HCT116 (cell line): ENCODE results near the gene PCDH9. TPM values are rescaled to one million over a fixed set of nuclear protein-coding genes. Genes with fewer than 3 reads are reported as not detected.

Experiments used
- ATAC-seq: fragments of 200-7000 bp; cut with Tn5 transposase; 2 replicates; pipeline ENCODE4 v1.9.1; 2020; ENCODE audit warnings: mild to moderate bottlenecking, moderate library complexity
- BruUV-seq: library from RNA; stranded (reverse); fragments of 400-500 nt; replicated peaks from 2 replicates; lab custom pipeline; 2021; lab: Mats Ljungman, UMichigan
- CTCF ChIA-PET: fragments of 300-600 bp; sonication (Branson Sonifier 250); formaldehyde crosslinking; loops from one replicate; lab custom pipeline; 2021; ENCODE audit warnings: antibody characterized with exemption; lab: Charles Lee
- POLR2A ChIA-PET: fragments of 300-600, 350-600 bp; sonication (Branson Sonifier 250); formaldehyde crosslinking; loops from one replicate; lab custom pipeline; 2021; ENCODE audit warnings: antibody characterized with exemption; lab: Charles Lee
- RAD21 ChIA-PET, 2 experiments: fragments of 300-600 bp; sonication (Branson Sonifier 250); formaldehyde crosslinking; loops; one replicate each; lab custom pipeline; 2023; ENCODE audit warnings: low total read pairs in 2 of 2; ENCODE audit not compliant: uncharacterized antibody in 2 of 2, unreplicated experiment in 2 of 2, low non-redundant PET in 1 of 2; lab: Charles Lee
- DNase-seq: peaks from one replicate; pipeline ENCODE4 v3.0.0-alpha.2; 2010; ENCODE audit warnings: low read depth, low spot score
- H2AFZ ChIP-seq: fragments of 200-600 bp; shearing (Covaris generic), sonication (generic); 2 replicates; pipeline ENCODE4 v1.6.1; 2017; ENCODE audit warnings: low read depth, mixed run types, mixed read lengths, antibody characterized with exemption, low read length; ENCODE audit not compliant: poor library complexity, severe bottlenecking
- H3K27ac ChIP-seq: 2 replicates; pipeline ENCODE4 v1.5.1; 2012; ENCODE audit warnings: low read depth, low read length
- H3K27me3 ChIP-seq: fragments of 200-600 bp; sonication (generic); 2 replicates; pipeline ENCODE4 v1.6.1; 2016; ENCODE audit warnings: mixed run types, low read length, mixed read lengths; ENCODE audit not compliant: insufficient read depth
- H3K36me3 ChIP-seq, 2 experiments: fragments of 200-500 bp in 1 of 2; fragments of 200-600 bp in 1 of 2; sonication (Bioruptor generic) in 1 of 2; sonication (generic) in 1 of 2; 2 replicates each; pipeline versions ENCODE4 v1.5.1 to v1.6.1; 2014 to 2016; ENCODE audit warnings: low read length in 2 of 2, inconsistent platforms in 1 of 2, mixed read lengths in 1 of 2, mixed run types in 1 of 2; ENCODE audit not compliant: insufficient read depth in 2 of 2, control insufficient read depth in 1 of 2
- H3K4me1 ChIP-seq, 2 experiments: fragments of 200-600 bp in 1 of 2; sonication (generic) in 1 of 2; 2 replicates each; pipeline versions ENCODE4 v1.5.1 to v1.6.1; 2012 to 2017; ENCODE audit warnings: low read length in 2 of 2, inconsistent platforms in 1 of 2, mild to moderate bottlenecking in 1 of 2, mixed read lengths in 1 of 2, mixed run types in 1 of 2, moderate library complexity in 1 of 2; ENCODE audit not compliant: insufficient read depth in 2 of 2, control insufficient read depth in 1 of 2
- H3K4me2 ChIP-seq: fragments of 200-600 bp; sonication (generic); 2 replicates; pipeline ENCODE4 v1.6.1; 2017; ENCODE audit warnings: mixed run types, low read length, mixed read lengths
- H3K4me3 ChIP-seq, 2 experiments: fragments of 200-600 bp in 1 of 2; sonication (generic) in 1 of 2; replicated peaks in 1 of 2; 2 replicates each; pipeline ENCODE4 v1.5.1; 2011 to 2016; ENCODE audit warnings: low read length in 2 of 2, control low read depth in 1 of 2, low read depth in 1 of 2, mild to moderate bottlenecking in 1 of 2, mixed read lengths in 1 of 2, mixed run types in 1 of 2
- H3K79me2 ChIP-seq: fragments of 200-600 bp; sonication (generic); 2 replicates; pipeline ENCODE4 v1.6.1; 2017; ENCODE audit warnings: mild to moderate bottlenecking, mixed run types, low read length, moderate library complexity, mixed read lengths; ENCODE audit not compliant: insufficient read depth
- H3K9ac ChIP-seq: fragments of 200-600 bp; sonication (generic); 2 replicates; pipeline ENCODE4 v1.6.1; 2016; ENCODE audit warnings: low read length, mixed read lengths
- H3K9me2 ChIP-seq: fragments of 200-600 bp; sonication (generic), shearing (Covaris generic); 2 replicates; pipeline ENCODE4 v1.6.1; 2017; ENCODE audit warnings: mixed run types, mild to moderate bottlenecking, moderate library complexity; ENCODE audit not compliant: insufficient read depth
- H3K9me3 ChIP-seq, 2 experiments: fragments of 200-500 bp in 1 of 2; fragments of 200-600 bp in 1 of 2; sonication (Bioruptor generic) in 1 of 2; sonication (generic) in 1 of 2; 2 replicates each; pipeline ENCODE4 v1.6.1; 2014 to 2017; ENCODE audit warnings: low read length in 2 of 2, mixed read lengths in 2 of 2, inconsistent platforms in 1 of 2, low read depth in 1 of 2, mild to moderate bottlenecking in 1 of 2, mixed run types in 1 of 2, moderate library complexity in 1 of 2; ENCODE audit not compliant: control insufficient read depth in 1 of 2, insufficient read depth in 1 of 2
- H4K20me1 ChIP-seq: fragments of 200-600 bp; sonication (generic), shearing (Covaris generic); 2 replicates; pipeline ENCODE4 v1.6.1; 2017; ENCODE audit warnings: mixed run types, mild to moderate bottlenecking, moderate library complexity; ENCODE audit not compliant: insufficient read depth
- CBX3 ChIP-seq: IDR thresholded peaks from 2 replicates; pipeline ENCODE4 v1.6.1; 2012; ENCODE audit warnings: low read depth
- ELF1 ChIP-seq: IDR thresholded peaks from 2 replicates; pipeline ENCODE4 v1.6.1; 2012; ENCODE audit warnings: low read depth, borderline replicate concordance
- EZH2phosphoT487 ChIP-seq: fragments of 200-600 bp; IDR thresholded peaks from 2 replicates; pipeline ENCODE4 v1.6.1; 2018; ENCODE audit warnings: antibody characterized with exemption, borderline replicate concordance
- FOSL1 ChIP-seq: IDR thresholded peaks from 2 replicates; pipeline ENCODE4 v1.6.1; 2012; ENCODE audit warnings: low read depth
- JUND ChIP-seq: IDR thresholded peaks from 2 replicates; pipeline ENCODE4 v1.6.1; 2012
- RAD21 ChIP-seq: IDR thresholded peaks from 2 replicates; pipeline ENCODE4 v1.6.1; 2012; ENCODE audit warnings: low read depth, mild to moderate bottlenecking
- SIN3A ChIP-seq: IDR thresholded peaks from 2 replicates; pipeline ENCODE4 v1.6.1; 2012; ENCODE audit warnings: low read depth
- SP1 ChIP-seq: IDR thresholded peaks from 2 replicates; pipeline ENCODE4 v1.6.1; 2012; ENCODE audit warnings: low read depth
- SRF ChIP-seq: IDR thresholded peaks from 2 replicates; pipeline ENCODE4 v1.6.1; 2012; ENCODE audit warnings: low read depth
- TCF7L2 ChIP-seq: IDR thresholded peaks from 2 replicates; pipeline ENCODE4 v1.7.0; 2011; ENCODE audit warnings: borderline replicate concordance, inconsistent platforms; ENCODE audit not compliant: insufficient read depth, insufficient read length; ENCODE audit errors: extremely low read depth
- YY1 ChIP-seq: IDR thresholded peaks from 2 replicates; pipeline ENCODE4 v1.6.1; 2011; ENCODE audit warnings: low read length, low read depth, moderate library complexity, mild to moderate bottlenecking; ENCODE audit not compliant: insufficient replicate concordance; ENCODE audit errors: extremely low read depth
- ZFX ChIP-seq: fragments of 450-650 bp; IDR thresholded peaks from 2 replicates; pipeline ENCODE4 v1.6.1; 2017
- ZNF274 ChIP-seq: fragments of 200-500 bp; sonication (Bioruptor generic); IDR thresholded peaks from 2 replicates; pipeline ENCODE4 v1.6.1; 2014; ENCODE audit warnings: mild to moderate bottlenecking, low read depth, low read length, inconsistent platforms
- intact Hi-C: fragments of 100-400 bp; cut with micrococcal nuclease; formaldehyde crosslinking; loops from 2 replicates; pipeline ENCODE4 v1.10.0; 2022
- total RNA-seq: library from RNA; stranded (reverse); gene quantifications from one replicate; pipeline ENCODE4 v1.2.1, GENCODE V29; 2021; ENCODE audit not compliant: unreplicated experiment
- TF ChIP-seq, protein P1 (sequence below): IDR thresholded peaks from 2 replicates; pipeline ENCODE4 v1.6.1; 2012
- TF ChIP-seq, protein P2 (sequence below): IDR thresholded peaks from 2 replicates; pipeline ENCODE4 v1.6.1; 2012

The PCDH9 gene
- total RNA-seq, 1 experiment from 2014 or later: 0.02 TPM

DNA sequence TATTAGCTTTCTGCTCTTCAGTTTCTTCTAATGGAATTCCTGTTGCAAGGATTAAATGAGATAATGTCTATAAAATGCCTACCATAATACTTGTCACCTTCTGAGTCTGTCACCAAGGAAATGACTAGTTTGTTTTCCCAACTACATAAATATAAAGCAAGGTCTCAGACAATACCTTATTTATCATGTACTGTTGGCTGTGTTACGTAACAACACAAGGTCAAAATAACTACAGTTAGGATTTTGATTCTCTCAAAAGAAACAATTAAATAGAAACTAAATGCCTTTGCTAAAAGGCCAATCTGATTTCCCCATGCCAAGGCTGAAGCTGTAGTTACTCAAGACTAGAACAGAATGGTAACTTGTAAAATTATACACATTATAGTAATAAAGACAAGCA is 134.5 kb downstream of the PCDH9 start (continued):
- TF ChIP-seq, protein P1, sequence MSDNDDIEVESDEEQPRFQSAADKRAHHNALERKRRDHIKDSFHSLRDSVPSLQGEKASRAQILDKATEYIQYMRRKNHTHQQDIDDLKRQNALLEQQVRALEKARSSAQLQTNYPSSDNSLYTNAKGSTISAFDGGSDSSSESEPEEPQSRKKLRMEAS: no peak
- TF ChIP-seq RAD21: no peak
- TF ChIP-seq ZNF274: no peak
- TF ChIP-seq SP1: no peak
- TF ChIP-seq TCF7L2: no peak

DNA sequence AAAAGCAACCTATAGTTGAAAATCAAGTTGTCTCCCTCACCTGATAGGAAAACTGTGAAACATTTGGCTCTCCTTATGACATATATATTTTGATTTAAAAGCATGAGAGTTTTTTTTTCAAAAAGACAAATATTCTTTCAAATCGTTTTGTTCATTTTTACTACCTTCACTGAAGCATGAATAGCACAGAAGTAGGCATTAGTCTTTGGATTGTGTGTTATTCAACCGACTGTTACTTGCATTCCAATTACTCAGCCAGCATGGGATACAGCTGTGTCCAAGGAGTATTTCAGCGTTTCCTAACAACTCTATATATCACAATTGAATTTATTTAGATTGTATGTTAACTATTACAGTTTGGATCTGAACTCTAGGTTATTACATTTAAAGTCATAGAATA is 135.2 kb downstream of the PCDH9 start:
- intact Hi-C loops: no loop called here

DNA sequence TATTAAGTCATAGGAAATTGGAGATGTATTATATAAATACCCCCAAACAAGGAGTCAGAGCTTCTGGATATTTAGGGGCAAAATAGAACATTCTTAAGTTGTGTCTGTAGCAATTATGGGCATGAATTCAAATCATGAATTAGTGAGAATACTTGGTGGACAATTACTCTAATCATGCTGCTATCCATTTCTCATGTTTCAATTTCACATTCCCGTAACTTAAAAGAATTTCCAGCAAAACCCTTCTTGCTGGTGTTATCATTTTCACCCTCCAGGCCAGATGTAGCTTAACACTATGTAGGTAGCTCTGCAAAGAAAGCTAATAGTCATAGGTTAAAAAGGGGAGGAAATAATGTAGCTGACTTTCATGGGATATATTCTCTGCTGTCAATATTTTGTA is 136.1 kb downstream of the PCDH9 start:
- no peak for DNase-seq
- H3K4me3 ChIP-seq: no peak overlapping the region
- no peaks in the 10 kb centered on the region for H3K79me2 ChIP-seq
- no peak overlapping the region for H3K9ac ChIP-seq
- no peak overlapping the region for H2AFZ ChIP-seq
- no peaks in the 10 kb centered on the region for H4K20me1 ChIP-seq
- no peaks in the 10 kb centered on the region for H3K9me2 ChIP-seq
- H3K27me3 ChIP-seq: no peaks in the 10 kb centered on the region
- POLR2A ChIA-PET: no interaction called here
- no peak overlapping the region for H3K4me2 ChIP-seq
- no peak overlapping the region for H3K27ac ChIP-seq
- H3K9me3 ChIP-seq: no peaks in the 10 kb centered on the region
- H3K4me1 ChIP-seq: no peaks in the 10 kb centered on the region
- intact Hi-C loops: no loop called here
- CTCF ChIA-PET: no interaction called here
- H3K36me3 ChIP-seq: no peaks in the 10 kb centered on the region
- TF ChIP-seq ZFX (no peak), SIN3A (no peak), CBX3 (no peak), YY1 (no peak), SRF (no peak), EZH2phosphoT487 (no peak)
- TF ChIP-seq, protein P2, sequence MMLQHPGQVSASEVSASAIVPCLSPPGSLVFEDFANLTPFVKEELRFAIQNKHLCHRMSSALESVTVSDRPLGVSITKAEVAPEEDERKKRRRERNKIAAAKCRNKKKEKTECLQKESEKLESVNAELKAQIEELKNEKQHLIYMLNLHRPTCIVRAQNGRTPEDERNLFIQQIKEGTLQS: no peak
- TF ChIP-seq, protein P1: no peak
- ATAC-seq: no peak
- RAD21 ChIA-PET: no interaction called here
- BruUV-seq: no TSS peak

More for the DNA sequence above, 135.2 kb downstream of the PCDH9 start:
- ChIA-PET POLR2A (no interaction called here), RAD21 (no interaction called here), CTCF (no interaction called here)
- Histone ChIP-seq H3K79me2 (no peaks in the 10 kb centered on the region), H3K4me3 (no peak overlapping the region), H3K9me2 (no peaks in the 10 kb centered on the region), H3K27ac (no peak overlapping the region), H3K9ac (no peak overlapping the region), H3K27me3 (no peaks in the 10 kb centered on the region), H3K4me1 (no peaks in the 10 kb centered on the region), H3K9me3 (no peaks in the 10 kb centered on the region), H2AFZ (no peak overlapping the region), H3K36me3 (no peaks in the 10 kb centered on the region), H4K20me1 (no peaks in the 10 kb centered on the region), H3K4me2 (no peak overlapping the region)
- DNase-seq (no peak), ATAC-seq (no peak)
- TF ChIP-seq CBX3 (no peak), FOSL1 (no peak), ELF1 (no peak), SP1 (no peak), ZNF274 (no peak), JUND (no peak), YY1 (no peak)
- BruUV-seq: no TSS peak
